HG02588 (cell line): ENCODE measurements around the gene TMOD1.

Experiments
- ATAC-seq: cut with Tn5 transposase; IDR thresholded peaks from one replicate; pipeline ENCODE4 v1.9.1; 2021; ENCODE audit warnings: mild to moderate bottlenecking, moderate library complexity; ENCODE audit not compliant: unreplicated experiment

Gene TMOD1

GRCh38 chr9:97545486-97545885, 44.0 kb downstream of the TMOD1 start:
- ATAC-seq, result no peak

DNA sequence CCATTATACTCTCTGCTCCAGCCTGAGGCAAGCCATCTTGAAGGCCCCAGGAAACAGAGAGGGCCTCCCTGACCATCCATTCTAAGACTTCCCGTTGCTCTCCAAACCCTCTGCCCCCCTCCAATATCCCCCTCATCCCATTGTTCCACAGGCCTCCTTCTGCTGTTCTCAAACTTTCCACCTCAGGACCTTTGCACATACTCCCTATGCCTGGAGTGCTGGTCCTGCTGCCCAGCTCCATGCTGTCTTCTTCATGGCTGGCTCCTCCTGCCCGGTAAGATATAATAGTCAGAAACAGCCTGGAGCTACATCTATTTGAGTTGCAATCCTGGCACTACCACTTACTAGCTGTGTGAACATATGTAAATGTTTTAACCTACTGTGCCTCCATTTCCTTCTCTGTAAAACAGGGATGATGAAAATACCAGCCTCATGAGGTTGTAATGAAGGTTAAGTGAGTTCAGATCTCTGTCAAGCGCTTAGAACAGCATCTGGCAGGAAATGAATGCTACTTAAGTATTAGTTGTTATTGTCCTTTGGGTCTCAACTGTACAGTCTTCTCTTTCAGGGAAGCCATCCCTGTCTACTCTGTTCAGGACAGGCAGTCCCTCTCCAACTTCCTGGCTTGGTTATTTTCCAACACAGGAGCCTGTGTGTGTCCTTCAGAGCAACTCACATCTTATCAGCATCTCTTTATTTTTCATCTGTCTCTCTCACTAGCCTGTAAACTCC, 45.8 kb downstream of the TMOD1 start:
- ATAC-seq, result no peak

DNA sequence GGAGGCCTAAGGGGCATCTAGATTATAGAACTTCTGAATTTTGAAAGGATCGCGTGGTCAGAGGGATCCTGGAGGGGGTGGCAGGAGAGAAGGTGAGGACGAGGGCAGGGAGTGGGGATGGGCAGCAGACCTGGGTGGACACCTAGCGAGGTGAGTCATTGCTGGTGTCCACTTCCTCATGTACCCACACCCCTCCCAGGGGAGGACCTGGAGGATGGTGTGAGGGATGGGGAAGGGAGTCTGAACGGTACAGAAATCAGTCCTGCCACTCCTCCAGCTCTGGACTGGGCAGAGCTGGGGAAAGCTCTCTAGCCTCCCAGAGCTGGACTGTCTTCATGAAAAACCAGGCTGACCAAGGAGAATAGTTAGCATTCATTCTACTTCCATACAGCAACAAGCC, 46.9 kb downstream of the TMOD1 start:
- no peak for ATAC-seq

DNA sequence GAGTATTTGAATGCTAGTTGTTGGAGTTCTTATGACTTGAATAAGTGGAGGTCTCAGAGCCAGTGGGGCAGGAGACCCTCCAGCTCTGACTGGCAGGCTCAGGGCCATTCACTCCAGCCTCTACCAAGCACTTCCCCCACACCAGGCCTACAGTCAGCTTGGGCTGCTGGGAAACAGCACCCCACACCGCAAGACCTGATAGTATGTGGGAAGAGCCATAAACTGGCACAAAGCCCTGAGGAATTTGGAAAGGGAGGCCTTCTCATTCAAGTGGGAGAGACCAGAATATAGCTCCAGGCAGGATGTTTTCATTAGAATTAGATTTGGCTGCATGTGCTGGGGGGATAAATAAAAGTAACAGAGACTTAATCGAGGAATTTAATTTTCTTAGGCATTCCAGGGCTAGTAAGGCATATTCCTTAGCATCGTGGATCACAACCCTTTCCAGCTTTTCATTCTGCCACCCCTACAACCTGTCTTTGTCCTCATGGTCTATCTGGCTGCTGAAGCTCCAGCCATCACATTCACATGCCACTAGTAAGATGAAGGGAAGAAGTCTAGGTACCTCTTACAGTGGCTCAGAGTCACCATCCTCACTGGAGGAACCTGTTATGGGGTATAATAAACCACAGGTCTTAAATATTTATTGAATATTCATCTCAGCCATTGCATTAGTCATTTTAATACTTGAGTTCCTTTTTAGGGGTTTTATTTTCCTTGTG, 47.5 kb downstream of the TMOD1 start:
- no peak for ATAC-seq

GRCh38 chr9:97550386-97550785, 48.9 kb downstream of the TMOD1 start:
- ATAC-seq, result no peak

GRCh38 chr9:97551308-97551707, 49.8 kb downstream of the TMOD1 start:
- no peak for ATAC-seq

- no peak for ATAC-seq
These were observed 51.7 kb downstream of the TMOD1 start for GRCh38 chr9:97553141-97553540.

DNA sequence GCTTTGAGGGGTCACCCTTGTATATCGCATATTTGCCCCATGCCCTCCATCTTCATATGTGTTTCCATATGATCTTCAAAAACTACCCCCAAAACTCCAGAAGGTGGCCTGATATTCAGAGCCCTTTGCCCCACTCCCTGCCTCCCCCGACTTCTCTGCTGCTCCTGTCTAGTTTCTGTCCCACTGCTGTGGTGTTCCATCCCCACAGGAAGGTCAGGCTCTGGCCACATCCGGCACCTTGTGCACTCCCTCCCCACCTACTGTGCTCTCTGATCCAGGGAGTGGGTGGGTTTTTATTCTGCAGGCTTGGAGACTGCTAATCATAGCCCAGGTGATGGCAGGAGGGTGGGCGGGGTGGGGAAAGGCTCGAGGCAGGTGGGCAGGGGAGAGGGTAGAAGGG, 52.4 kb downstream of the TMOD1 start:
- no peak for ATAC-seq

- ATAC-seq, result no peak
These were observed 53.2 kb downstream of the TMOD1 start for GRCh38 chr9:97554566-97555075.

GRCh38 chr9:97555164-97555563, 53.7 kb downstream of the TMOD1 start:
- ATAC-seq, result no peak

DNA sequence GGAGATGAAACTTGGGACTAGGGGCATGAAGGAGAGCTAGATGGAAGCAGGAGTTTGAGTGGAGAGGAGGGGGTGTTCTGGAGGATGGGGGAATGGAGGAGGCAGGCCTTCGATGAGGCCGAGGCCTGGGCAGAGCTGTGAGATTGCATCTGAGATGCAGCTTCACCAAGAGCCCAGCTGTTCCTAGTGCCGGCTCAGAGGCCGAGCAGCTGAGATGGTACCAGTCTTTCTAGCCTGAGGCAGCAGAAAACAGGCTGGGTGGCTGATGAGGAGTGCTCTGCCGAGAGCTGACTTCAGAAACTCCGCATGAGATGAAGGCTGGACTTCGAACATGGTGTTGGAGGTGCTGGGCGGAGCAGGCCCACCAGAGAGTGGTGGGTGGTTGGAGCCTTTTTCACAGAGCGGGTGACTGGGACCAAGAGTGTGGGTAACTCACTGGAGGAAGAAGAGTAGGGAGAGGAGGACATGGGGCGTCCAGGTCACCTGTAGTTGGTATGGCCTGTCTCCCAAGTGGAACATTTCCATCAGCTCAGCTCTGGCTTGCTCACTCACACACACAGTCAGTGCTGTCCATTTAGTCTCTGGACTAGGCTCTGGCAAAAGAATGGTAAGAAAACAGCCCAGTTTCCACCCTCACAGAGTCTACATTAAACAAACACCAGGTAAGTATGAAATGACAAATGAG, 54.7 kb downstream of the TMOD1 start:
- no peak for ATAC-seq

DNA sequence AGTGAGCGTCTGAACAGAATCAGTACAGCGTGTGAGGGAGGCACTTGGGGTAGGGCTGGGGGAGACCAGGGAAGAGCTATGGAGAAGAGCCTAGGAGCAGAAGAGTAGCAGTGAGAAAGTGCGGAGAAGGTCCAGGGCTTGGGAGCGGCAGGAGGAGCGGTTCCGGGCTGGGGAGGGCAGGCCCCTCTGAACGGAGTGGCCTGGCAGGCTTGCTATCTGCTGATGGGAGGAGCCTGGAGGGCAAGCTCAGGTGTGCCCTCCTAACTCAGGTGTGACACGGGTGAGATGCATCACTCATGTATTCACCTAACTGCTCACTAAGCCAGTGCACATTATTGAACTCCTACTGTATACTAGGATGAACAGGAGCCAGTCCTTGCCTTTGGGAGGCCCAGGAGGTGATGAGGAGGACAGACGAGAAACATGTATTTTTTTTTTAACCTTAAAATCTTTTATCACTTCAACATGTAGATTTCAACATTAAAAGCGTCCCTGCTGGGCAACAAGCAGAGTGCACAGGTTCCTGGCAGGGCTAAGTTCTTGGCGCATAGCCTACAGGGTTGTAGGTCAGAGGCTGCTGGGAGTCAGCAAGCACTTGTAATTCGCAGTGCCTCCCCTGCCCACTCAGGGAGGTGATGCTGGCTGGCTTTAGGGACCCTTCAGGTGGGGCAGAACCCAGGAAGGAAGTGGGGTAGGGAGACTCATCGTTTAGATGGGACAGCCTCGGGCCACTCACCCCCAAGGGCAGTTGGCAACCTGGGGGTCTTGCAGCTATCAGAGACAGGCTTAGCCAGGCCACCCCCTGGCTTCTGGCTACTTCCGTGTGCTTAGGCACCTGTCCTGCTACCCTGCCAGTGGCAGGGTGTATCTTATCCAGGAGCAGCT, 55.5 kb downstream of the TMOD1 start:
- ATAC-seq, result no peak

DNA sequence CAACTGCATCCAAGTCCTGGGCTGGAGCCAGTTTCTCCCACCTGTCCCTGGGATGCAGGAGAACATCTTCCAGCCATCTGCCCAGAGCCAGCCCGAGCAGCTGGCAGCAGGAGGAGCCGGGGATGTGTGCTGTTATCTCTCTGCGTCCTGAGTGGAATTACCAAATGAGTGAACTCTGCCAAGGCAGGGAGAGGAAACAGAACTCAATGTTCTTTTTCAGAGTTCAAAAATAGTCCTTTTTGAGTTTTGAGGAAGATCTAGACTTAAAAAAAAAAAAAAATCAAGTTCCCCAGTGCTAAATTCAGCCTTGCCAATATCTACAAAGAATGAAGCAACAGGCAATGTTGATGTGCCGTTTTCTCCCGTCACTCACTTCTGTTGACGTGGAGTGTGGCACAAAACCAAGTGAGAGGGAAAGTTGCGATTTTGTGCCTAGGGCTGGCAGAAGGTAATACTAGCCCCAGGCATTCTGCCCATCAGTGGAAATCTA, 56.2 kb downstream of the TMOD1 start:
- ATAC-seq, result no peak

DNA sequence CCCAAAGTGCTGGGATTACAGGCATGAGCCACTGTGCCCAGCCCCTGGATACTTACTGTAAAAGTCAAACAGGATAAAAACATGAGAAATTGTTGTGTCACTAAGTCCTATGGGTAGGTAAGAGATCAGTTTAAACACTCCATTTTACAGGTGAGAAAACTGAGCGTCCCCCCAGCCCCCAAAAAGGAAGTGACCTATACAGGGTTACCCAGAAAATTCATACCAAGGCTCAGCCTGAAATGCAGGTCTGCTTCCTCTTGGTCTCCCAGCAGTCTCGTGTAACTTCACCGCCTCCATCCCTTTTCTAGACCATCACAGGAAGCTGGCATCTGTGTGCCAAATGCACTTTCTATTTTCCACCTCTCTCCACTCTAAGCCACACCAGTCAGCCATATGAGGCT, 57.2 kb downstream of the TMOD1 start:
- no peak for ATAC-seq

DNA sequence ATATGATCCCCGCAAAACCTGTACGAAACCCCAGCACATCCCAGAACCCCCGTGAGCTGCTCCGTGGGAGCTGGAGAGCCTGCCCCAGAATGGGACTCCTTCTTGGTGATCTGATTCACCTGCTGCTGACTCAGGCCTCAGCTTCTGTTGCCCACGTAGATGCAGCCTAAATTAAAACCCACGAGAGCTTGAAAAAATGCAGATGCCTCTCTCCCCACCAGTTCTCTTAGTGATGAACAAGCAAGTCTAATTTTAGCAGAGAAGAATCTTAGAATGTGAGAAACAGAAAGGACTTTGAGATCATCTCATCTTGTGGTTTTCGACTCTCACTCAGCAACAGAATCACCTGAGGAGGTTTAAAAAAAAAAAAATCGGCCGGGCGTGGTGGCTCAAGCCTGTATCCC, 57.6 kb downstream of the TMOD1 start:
- ATAC-seq, result peak; percentile 81

DNA sequence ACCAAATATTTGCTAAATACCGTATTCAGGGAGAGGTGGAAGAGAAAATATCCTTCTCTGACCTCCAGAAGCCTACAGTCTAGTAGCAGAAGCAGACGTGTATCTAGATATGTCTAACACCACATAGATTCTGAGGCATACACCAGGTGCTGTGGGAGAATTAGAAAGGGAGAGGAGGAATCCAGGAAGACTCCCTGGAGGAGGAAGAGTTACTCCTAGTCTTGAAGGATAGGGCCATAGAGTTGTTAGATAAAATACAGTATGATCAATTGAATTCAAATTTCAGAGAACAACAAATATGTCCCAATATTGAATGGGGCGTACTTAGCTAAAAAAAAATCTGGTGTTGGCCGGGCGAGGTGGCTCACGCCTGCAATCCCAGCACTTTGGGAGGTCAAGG, 58.7 kb downstream of the TMOD1 start:
- no peak for ATAC-seq

DNA sequence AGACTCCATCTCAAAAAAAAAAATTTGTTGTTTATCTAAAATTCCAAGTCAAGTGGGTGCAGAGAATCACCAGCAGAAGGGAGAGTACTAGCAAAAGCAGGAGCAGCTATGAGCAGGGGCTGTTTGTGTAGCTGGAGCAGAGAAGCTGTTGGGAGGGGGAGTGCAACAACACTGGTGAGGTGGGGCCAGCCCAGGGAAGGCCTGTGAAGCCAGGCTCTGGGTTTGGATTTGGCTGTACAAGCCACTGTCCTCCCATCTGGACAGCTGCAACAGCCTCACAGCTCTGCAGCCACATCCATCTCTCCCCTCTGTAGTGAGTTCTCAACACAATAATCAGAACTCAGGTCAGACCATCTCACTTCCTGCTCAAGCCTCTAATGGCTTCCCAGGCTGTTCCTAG, 59.4 kb downstream of the TMOD1 start:
- ATAC-seq, result no peak

DNA sequence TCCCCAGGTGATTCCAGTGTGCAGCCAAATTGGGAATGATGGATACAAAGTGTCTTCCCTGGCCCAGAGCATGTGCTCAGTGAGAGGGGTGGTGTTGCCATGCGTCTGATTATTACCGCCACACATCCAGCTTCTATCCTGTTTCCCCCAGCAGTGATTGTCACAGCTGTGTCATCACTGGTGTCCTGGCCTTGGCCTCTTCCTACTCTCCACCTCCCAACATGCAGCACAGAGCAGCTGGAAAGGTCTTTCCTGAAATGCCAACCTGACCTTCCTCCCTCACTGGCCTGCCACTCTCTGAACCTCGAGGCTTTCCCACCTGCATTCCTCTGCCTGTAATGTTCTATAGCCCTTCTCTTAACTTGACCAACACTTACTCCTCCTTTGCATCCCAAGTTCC, 60.0 kb downstream of the TMOD1 start:
- no peak for ATAC-seq

DNA sequence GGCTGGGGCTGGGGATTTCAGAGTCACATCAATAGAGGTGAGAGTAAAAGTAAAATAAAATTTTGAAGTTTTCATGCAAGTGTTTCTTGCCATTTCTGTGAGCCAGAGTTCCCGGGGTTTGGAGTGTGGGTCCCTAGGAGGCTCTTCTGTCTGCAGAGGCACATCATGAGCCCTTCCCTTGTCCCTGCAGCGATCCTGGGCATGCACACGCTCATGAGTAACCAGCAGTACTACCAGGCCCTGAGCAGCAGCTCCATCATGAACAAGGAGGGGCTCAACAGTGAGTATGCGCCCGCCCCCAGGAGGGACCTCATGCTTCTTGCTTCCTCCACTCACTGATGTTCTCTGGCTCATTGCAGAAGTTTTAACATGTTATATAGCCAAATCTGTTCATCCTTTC, 61.1 kb downstream of the TMOD1 start:
- ATAC-seq, result no peak

GRCh38 chr9:97563458-97564135, 62.1 kb downstream of the TMOD1 start:
- ATAC-seq, result no peak
